Subcutaneous adipose tissue (tissue), 4 donors: Measurements from ENCODE around the gene FOSL2. TPM values are rescaled to one million over a fixed set of nuclear protein-coding genes. Genes with fewer than 3 reads are reported as not detected.

ENCODE experiments used
- CTCF ChIP-seq: fragments of 450-650 bp; IDR thresholded peaks from one replicate; pipeline ENCODE4 v1.5.1; 2016; ENCODE audit warnings: low read depth, mild to moderate bottlenecking, control low read depth, antibody characterized with exemption, moderate library complexity
- total RNA-seq, 4 donors: library from RNA; depleted of rRNA; stranded (reverse); fragments of >200 nt; gene quantifications; one replicate each; pipeline ENCODE4 v1.1.0, GENCODE V29; 2016

FOSL2 gene
- total RNA-seq, 4 donors from 2014 or later, result 69.7 to 137 (median 110) TPM

DNA sequence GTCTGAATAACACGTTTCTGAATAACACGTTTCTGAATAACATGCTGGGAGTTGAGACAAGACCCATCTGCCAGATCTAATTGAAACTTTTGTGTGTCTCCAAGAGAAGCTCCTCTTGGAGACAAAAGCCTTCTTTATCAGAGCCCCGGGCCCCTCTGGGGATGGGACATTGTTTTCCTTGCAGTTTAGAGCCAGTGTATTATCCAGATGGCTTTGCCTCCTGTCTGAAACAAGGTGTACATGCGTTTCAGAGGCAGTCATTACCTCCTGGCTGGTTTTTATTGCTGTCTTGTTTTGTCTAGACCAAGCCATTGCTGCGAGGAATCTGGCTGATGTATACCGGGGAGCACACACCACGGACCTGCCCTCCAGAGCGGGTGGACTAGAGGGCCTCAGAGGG lies 7.8 kb downstream of the FOSL2 start:
- no peak for TF ChIP-seq CTCF

DNA sequence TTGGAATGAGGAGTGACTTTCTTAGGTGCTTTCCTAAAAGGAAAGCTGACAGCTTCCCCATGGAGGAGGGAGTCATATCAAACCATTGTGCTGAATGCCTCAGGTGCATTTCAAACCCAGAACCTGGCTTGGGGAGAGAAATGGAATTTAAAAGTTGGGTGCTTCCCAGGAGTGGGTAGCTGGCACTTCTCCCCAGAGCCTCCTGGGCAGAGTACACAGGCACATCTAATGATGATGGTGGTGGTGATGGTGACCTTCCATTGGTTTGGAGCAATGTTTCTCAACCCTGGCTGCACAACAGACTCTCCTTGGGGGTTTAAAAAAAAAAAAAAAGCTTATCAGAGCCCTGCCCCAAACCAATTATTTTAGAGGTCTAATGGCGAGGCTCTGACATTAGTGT lies 8.3 kb downstream of the FOSL2 start:
- no peak for TF ChIP-seq CTCF

DNA sequence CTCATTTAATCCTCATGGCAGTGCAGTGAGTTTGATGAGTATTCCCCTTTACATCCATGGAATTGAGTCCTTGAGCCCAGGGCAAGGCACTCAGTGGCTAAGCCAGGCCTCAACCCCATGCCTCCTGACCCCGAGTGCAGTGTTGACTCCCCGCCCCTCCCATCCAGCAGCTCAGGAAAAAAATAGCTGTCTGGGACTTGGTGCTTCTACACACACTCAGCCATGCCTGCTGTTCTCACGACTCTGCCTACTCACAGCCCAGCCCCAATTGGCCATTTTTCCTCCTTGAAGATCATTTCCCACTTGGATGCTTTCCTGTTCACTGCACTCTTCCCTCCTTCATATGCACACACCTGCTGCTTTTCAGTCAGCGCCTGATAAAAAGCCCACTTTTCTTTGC lies 8.8 kb downstream of the FOSL2 start:
- TF ChIP-seq CTCF, result no peak

DNA sequence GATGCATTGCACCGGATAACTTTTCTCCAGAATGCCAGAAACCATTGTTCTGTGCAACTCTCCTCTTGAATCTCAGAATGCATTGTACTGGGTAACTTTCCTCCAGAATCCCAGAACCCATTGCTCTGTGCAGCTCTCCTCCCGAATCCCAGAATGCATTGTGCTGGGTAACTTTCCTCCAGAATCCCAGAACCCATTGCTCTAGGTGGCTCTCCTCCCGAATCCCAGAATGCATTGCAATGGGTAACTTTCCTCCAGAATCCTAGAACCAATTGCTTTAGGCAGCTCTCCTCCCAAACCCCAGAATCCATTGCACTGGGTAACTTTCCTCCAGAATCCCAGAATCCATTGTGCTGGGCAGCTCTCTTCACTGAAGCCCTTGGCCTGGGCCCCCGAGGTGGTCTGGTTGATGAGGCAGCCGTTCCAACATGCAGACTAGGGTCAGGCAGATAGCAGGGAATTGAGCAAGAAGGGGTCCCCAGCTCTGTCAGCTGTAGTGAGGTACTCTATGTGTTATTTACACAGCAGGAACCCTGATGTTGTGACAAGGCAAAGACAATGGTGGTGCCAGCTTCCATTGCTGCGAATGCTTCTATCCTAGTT lies 9.4 kb downstream of the FOSL2 start:
- no peak for TF ChIP-seq CTCF

GRCh38 chr2:28403370-28403956 lies 10.8 kb downstream of the FOSL2 start:
- TF ChIP-seq CTCF, result no peak

GRCh38 chr2:28404086-28404485 lies 11.4 kb downstream of the FOSL2 start:
- no peak for TF ChIP-seq CTCF

DNA sequence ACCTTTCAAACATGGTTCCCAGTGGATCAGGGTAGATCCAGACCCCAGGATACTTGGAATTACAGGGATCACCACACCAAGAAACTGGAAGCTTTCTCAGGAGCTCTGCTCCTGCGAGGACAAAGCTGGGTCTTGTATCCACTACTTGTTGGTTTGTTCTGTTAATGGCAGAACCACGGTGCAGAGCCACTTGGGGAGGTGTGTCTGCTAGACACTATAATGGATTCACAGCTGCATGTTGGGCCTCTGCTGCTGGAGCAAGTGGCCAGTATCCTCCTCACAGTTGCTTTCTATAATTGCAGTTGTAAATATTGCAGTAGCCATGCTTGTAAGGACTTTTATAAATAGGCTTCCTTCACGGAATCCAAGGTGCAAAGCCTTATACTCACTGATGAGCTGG lies 12.9 kb downstream of the FOSL2 start:
- TF ChIP-seq CTCF, result no peak
